Sigmoid colon (tissue), 4 donors: ENCODE data around the gene SARM1.

Experiments used
- EP300 ChIP-seq, 4 donors: sonication (generic); formaldehyde crosslinking; IDR thresholded peaks; one replicate each; pipeline ENCODE4 v1.6.1; 2017; ENCODE audit warnings: antibody characterized with exemption in 4 of 4
- POLR2A ChIP-seq, 2 donors: fragments of 450-650 bp; IDR thresholded peaks; one replicate each; pipeline ENCODE4 v1.6.1; 2016; ENCODE audit warnings: antibody characterized with exemption in 2 of 2, mild to moderate bottlenecking in 2 of 2, moderate library complexity in 2 of 2
- TF ChIP-seq, protein P1 (sequence below), 4 experiments: fragments of 450-650 bp in 3 of 4; fragments of 200-600 bp in 1 of 4; IDR thresholded peaks; one replicate each; pipeline ENCODE4 v1.5.1; 2016 to 2019; ENCODE audit warnings: antibody characterized with exemption in 4 of 4, mild to moderate bottlenecking in 3 of 4, moderate library complexity in 2 of 4

DNA sequence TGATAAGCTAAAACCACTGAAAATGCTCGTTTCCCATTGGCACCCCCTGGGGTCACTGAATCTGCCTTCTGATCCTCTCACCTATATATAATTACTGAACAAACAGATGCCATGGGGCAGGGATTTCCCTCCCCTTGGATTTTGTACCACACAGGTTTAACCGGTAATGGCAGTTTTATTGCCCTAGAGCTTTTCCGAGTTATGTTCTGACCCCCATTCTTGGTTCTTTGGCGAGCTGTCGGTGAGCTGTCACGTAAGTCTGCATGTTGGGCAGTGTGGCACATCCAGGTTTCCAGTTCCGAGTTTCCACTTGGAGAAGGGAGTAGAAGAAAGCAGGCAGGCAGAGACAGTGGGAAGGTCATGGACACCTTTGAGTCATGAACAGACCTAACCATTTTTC lies 45.4 kb upstream of the SARM1 start:
- TF ChIP-seq EP300 (IDR thresholded peaks at IDR 0.05) (no peak), POLR2A (IDR thresholded peaks at IDR 0.05) (no peak)
- TF ChIP-seq, protein P1, sequence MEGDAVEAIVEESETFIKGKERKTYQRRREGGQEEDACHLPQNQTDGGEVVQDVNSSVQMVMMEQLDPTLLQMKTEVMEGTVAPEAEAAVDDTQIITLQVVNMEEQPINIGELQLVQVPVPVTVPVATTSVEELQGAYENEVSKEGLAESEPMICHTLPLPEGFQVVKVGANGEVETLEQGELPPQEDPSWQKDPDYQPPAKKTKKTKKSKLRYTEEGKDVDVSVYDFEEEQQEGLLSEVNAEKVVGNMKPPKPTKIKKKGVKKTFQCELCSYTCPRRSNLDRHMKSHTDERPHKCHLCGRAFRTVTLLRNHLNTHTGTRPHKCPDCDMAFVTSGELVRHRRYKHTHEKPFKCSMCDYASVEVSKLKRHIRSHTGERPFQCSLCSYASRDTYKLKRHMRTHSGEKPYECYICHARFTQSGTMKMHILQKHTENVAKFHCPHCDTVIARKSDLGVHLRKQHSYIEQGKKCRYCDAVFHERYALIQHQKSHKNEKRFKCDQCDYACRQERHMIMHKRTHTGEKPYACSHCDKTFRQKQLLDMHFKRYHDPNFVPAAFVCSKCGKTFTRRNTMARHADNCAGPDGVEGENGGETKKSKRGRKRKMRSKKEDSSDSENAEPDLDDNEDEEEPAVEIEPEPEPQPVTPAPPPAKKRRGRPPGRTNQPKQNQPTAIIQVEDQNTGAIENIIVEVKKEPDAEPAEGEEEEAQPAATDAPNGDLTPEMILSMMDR (IDR thresholded peaks at IDR 0.05): no peak
